ENCODE results near the gene ZNF778. TPM values are rescaled to one million over a fixed set of nuclear protein-coding genes. Genes with fewer than 3 reads are reported as not detected.
"Not testable (repeated sequence)": the region's sequence is repeated elsewhere in the genome, so short reads cannot be mapped to it uniquely, and the experiment has no call there.

ZNF778 gene
- total and polyA plus RNA-seq, 2 of the 8 experiments (the other 6 are each of a cell fraction or from before 2014, with no cell fraction given) = 9.5 to 21.9 TPM

DNA sequence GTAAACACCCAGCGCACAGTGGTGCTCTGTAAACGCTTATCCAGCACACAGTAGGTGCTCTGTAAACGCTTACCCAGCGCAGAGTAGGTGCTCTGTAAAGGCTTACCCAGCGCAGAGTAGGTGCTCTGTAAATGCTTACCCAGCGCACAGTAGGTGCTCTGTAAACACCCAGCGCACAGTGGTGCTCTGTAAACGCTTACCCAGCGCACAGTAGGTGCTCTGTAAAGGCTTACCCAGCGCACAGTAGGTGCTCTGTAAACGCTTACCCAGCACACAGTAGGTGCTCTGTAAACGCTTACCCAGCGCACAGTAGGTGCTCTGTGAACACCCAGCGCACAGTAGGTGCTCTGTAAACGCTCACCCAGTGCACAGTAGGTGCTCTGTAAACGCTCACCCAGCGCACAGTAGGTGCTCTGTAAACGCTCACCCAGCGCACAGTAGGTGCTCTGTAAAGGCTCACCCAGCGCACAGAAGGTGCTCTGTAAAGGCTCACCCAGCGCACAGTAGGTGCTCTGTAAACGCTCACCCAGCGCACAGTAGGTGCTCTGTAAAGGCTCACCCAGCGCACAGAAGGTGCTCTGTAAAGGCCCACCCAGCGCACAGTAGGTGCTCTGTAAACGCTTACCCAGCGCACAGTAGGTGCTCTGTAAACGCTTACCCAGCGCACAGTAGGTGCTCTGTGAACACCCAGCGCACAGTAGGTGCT is 31.5 kb upstream of the ZNF778 start:
- 83% methylated on average over 26 of the region's 30 CpGs; no CpG with 5 or more reads in 1 of the 2 experiments for WGBS, 2 experiments (ENCODE audit: extremely low coverage in 1 of 2, insufficient coverage in 1 of 2, insufficient read length in 1 of 2, insufficient replicate concordance in 2 of 2, low coverage in 1 of 2, low lambda C conversion rate in 2 of 2, missing lambda C conversion rate in 1 of 2)
- H2BK12ac ChIP-seq (ENCODE audit: low read depth, low read length); H4K91ac ChIP-seq (replicated peaks; ENCODE audit: insufficient read length, low read length); H3K14ac ChIP-seq (ENCODE audit: insufficient read length); H3K23me2 ChIP-seq (ENCODE audit: low read depth, low read length); H3K4me1 ChIP-seq (replicated peaks in 1 of 4; ENCODE audit: control insufficient read depth in 3 of 4, insufficient read depth in 4 of 4, low read length in 3 of 4); H3K56ac ChIP-seq (replicated peaks; ENCODE audit: insufficient read length, low read depth, low read length); H2BK15ac ChIP-seq (ENCODE audit: low read length); H3K4me3 ChIP-seq (ENCODE audit: extremely low read depth in 1 of 4, insufficient read depth in 2 of 4, low read depth in 3 of 4, low read length in 4 of 4); H3K4ac ChIP-seq (replicated peaks; ENCODE audit: insufficient read length, low read depth, low read length); H2AFZ ChIP-seq (ENCODE audit: low read length); H4K8ac ChIP-seq (ENCODE audit: extremely low read depth, insufficient read depth, low read length); H3K9ac ChIP-seq (replicated peaks in 1 of 4; ENCODE audit: extremely low read depth in 1 of 4, low read depth in 3 of 4, low read length in 3 of 4); H3K27me3 ChIP-seq (replicated peaks in 1 of 4; ENCODE audit: control insufficient read depth in 3 of 4, extremely low read depth in 1 of 4, insufficient read depth in 3 of 4, low read length in 3 of 4); FAIRE-seq; H3K18ac ChIP-seq (ENCODE audit: extremely low read depth, low read length); H2BK5ac ChIP-seq (ENCODE audit: low read depth, low read length); H3K36me3 ChIP-seq (ENCODE audit: control insufficient read depth in 2 of 4, insufficient read depth in 4 of 4, low read length in 3 of 4); H2BK120ac ChIP-seq (replicated peaks; ENCODE audit: low read depth, low read length); H3K79me2 ChIP-seq (ENCODE audit: control insufficient read depth in 1 of 2, insufficient read depth in 2 of 2, low read length in 2 of 2); H3K4me2 ChIP-seq (ENCODE audit: insufficient read depth in 1 of 2, low read depth in 2 of 2, low read length in 2 of 2); H3K27ac ChIP-seq (ENCODE audit: low read depth, low read length); H4K20me1 ChIP-seq (replicated peaks in 1 of 2; ENCODE audit: control insufficient read depth in 1 of 2, insufficient read depth in 2 of 2, low read length in 2 of 2); H4K5ac ChIP-seq (ENCODE audit: insufficient read length, low read depth, low read length); H3K79me1 ChIP-seq (ENCODE audit: low read depth, low read length); H3K9me3 ChIP-seq (ENCODE audit: insufficient read depth in 2 of 2, low read depth in 1 of 2, low read length in 1 of 2); H2BK20ac ChIP-seq (ENCODE audit: low read length); DNase-seq (ENCODE audit: low read depth in 1 of 2, low spot score in 2 of 2); H3K23ac ChIP-seq (ENCODE audit: insufficient read length); H2AK5ac ChIP-seq (ENCODE audit: low read depth, low read length): not testable (repeated sequence)
- ChIA-PET POLR2A (ENCODE audit: partially characterized antibody) (interaction anchor here (1.9 kb wide), 1 partner anchor 12 kb away, joined by 9 read pairs; no protein-coding TSS in a partner anchor), CTCF (ENCODE audit: partially characterized antibody) (interaction anchor here (0.9 kb wide), 1 partner anchor 9 kb away, joined by 4 read pairs; no protein-coding TSS in a partner anchor)
